Hematopoietic multipotent progenitor cell treated with erythropoietin and hydrocortisone succinate and interleukin-3 and kit ligand, for 15 days (in vitro differentiated cells): ENCODE data around the gene CFAP61.

Source experiments
- DNase-seq: peaks from one replicate; pipeline ENCODE4 v3.0.0-alpha.2; 2015; ENCODE audit warnings: low spot score

The CFAP61 gene

DNA sequence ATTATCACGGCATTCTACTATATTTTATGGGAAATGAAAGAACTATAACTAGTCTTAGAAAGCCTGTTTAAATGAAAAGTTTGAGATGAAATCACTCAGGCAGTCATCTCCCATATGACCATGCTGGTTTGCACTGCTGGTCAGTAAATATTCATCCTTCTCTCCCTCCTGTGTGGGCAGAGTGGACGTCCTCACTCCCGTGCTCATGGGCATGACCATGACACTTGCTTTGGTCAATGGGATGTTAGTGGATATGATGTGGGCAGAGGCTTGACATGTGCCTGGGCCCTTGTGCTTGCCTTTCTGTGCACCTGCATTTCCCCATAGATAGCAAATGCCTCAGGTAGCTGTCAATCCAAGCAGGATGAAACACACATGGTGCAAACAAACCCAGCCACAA is 222.5 kb downstream of the CFAP61 start:
- DNase-seq = no peak

DNA sequence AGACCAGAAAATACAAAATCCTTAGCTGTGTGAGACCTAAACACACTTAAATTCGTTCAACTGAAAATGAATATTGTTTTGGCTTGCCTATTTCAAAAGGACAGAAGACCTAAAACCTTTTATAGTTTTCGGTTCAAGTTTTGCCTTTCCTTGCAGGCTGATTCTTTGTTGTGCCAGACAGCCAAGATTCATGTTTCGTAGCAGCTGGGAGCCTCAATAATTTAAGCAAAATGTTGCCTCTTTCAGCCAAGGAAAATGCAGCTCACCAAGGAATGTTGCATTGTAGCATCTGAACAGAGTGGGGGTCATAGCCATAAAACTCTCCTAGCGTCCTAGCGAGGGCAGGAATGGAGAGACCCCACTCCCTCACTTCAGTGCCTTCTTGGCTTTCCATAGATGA is 223.3 kb downstream of the CFAP61 start:
- DNase-seq = no peak

DNA sequence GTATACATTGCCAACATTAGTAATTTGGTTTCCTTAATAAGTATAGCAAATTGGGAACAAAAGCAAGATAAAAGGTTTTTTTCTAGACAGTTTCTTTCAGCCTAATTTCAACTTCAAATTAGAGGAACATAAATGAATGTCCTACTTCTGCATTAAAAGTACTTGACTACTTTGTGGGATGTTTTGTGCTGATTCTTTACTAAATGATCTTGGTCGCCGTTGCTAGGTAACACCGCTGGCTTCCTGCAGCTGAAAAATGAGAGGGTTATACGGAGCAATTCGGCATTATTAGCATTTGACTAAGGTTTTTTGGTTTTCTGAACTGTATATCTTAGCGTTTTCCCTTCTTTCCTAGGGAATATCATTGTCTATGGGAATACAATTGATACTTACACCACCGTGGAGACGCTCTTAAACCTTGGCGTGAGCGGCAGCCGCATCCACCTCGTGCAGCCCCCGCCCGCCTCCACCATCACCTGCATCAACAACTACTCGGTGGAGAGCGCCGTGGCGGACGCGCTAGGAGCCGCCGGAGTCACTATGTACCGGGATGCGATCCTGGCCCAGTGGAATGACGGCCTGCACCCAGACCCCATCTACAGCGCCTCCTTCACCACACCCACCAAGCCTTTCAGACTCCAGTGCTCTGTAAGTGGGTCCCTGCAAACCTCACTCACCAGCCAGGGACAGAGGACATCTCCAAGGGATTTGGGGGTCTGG is 224.6 kb downstream of the CFAP61 start:
- DNase-seq = no peak

DNA sequence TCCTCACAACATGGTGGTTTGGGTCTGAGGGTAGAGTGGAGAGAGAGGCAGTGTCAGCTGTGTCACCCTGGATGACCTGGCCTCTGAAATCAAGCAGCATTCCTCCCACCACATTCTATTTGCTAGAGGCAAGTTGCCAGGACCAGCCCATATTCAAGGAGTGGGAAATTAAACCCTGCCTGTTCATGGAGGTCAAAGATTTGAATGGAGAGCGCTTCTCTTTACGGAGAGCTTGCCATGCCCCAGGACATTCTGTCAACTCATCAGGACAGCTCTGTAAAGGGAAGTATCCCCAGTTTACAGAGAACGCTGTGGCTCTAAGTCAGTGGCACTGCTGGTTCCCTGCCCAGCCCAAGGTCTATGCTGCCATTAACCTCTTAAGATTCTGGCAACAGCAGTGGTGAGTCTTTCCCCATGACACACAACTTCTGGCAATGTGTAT is 225.6 kb downstream of the CFAP61 start:
- no peak for DNase-seq

DNA sequence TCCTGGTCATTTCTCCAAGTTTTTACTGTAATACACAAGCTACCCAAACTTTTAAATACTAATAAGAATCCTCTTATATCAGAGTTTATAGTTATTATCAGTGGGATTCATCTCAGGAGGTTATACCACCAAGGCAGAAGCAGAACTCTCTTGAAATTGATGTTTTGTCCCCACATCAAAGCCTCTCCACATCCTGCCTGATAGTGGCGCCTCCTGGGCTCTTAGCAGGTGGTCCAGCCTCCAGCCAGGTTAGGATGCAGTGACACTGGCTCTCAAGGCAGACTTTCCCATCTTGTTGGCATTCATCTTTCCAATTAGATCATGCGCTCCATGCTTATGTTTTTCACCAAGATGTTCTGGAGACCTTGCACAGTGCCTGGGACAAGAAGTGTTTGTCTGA is 233.7 kb downstream of the CFAP61 start:
- no peak for DNase-seq

DNA sequence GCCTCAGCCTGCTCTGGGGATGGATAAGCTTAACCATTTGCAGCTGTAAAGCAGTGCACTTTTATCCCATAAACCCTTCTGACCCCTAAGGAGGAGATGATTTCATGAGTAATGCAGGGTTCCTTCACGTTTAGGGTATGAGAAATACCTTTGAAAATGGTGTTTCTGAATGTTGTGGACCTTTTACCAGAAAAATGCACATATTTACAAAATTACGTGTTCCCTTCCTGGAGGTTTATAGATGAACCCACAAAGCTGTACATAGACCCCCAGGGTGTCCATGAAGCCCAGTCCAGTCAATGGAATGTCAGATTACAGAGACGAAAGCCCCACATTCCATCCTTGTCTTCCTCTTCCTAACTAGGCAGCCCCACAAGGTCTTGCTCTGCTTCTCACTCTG is 237.0 kb downstream of the CFAP61 start:
- no peak for DNase-seq

DNA sequence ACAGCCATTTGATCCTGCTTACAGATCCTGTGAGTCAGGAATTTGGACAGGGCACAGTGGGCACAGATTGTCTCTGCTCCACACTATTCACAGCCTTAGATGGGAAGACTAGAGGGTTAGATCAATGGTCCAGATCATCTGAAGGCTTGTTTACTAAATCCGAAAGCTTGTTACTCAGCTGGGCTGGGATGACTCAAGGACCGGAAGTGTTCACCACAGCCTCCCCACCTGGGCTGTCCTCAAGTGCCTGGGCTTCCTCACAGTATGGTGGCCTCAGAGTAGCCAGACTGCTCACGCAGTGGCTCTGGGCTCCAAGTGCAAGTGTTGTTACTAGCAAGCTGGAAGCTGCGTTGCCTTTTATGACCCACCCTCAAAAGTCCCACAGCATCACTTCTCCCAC is 240.1 kb downstream of the CFAP61 start:
- no peak for DNase-seq

DNA sequence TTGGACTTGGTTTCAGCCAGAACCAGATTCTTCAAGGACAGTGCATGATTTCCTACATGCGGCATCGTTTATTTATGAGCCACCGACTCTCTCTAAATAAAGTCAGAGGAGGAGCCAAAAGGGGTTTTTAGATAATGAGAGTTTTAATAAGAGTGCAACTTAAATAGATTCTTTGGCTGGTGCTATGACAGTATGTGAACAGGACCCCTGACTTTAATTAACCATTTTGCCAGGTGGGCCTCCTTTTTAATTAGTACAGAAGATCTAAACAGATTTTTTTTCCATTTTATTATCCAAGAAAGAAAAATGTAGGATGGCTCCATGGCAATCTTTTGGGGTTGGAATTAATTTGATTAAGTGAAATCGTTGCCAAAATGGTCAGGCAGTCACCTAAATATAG is 240.8 kb downstream of the CFAP61 start:
- DNase-seq = no peak

DNA sequence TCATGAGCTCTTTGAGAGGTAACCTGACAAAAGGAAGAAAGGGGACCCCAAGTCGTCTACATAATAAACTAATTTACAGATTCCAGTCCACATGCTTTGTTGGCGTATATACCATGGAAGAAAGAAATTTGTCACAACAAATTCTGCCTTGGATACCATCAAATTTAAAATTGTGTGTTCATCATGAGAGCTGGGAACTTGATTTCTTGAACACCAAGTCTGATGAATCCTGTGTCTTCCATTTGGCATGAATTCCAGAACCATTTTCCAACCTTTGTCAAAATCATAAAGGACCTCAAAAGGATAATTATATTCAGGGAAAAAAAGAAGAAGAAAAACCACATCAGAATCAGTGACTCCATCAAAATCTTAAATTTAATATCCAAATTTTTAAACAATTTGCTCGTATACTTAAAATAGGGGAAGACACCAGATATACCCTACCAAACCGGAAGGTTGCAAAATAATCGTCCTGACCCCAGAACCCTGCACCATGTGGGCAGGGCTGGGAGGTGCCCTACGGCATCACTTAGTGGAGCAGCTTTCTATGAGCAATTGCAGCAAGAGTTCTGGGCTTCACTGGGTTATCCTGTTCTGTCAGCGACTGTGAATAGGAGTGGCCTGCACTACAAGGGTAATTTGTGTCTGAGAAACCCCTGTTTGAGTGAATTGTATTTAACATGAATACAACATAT is 241.5 kb downstream of the CFAP61 start:
- DNase-seq = no peak

DNA sequence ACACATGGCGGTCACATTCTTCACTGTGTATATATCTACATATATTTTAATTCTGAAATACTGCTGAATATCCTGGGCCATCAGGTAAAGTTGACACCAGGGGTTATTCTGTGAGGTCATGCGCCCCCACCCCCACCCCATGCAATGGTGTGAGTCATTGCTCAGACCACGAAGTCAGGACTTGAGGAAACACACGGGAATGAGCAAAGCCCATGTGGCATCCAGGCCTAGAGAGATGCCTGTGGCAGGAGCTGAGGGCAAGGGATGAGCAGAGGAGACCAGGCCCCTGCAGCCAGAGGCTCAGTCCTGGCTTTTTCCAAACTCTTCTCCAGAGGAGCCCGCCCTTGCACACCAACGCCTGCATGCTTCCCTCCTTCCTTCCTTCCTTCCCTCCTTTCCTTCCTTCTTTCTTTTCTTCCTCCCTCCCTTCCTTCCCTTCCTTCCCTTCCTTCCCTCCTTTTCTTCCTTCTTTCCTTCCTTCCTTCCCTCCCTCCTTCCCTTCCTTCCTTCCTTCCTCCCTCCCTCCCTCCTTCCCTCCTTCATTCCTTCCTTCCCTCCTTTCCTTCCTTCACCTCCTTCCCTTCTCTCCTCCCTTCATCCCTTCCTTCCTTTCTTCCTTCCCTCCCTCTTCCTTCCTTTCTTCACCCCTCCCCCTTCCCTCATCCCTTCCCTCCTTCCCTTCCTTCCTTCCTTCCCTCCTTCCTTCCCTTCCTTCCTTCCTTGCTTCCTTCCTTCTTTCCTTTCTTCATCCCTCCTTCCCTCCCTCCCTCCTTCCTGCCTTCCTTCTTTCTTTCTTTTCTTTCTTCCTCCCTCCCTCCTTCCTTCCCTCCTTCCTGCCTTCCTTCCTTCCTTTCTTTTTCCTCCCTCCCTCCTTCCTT is 243.5 kb downstream of the CFAP61 start:
- no peak for DNase-seq

DNA sequence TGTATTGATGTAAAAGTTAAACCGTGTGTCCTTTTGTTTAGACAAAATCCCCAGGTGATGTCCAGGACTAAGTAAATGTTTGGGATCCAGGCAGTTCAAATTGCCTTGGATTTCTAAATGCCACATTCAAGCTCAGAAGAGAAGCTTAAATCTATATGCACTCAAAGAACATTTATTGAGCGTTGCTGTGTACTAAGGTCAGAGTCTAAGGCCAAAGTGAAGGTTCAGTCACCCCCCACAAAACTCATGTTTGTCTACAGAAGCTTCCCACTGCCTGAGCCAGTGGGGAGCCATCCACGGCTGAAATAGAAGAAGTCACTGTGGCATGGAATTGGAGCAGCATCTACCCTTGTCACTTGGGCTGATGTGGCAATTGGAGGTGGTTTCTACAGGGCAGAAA is 244.8 kb downstream of the CFAP61 start:
- no peak for DNase-seq

DNA sequence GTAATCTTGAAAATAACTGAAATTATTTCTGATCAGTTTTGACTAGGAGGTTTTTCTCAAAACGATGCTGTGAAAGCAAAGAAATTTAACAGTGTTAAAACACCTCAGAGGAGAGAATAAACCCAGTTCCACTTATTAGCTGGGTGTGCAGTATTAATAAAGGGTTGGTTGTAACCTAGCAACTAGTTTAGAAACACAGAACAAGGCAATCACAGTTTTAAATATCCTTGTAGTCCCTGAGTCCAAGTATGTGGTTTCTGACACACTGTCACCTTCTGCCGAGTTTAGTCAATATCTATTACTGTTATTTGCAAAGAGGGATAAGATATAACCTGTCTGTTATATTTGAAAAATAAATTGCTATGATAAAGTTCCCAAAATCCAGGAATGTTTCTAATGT is 245.4 kb downstream of the CFAP61 start:
- no peak for DNase-seq

DNA sequence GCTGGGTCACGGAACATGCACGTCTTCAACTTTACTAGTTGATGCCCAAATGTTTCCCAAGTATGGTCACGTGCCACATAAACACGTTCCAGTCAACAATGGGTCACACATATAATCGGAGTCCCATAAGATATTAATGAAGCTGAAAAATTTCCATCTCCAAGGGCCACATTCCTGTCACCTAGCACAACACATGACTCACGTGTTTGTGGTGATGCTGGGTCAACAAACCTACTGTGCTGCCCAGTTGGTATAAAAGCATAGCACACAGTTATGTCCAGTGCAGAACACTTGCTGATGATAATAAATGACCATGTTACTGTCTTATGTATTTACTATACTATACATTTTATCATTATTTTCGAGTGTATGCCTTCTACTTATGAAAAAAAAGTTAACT is 247.6 kb downstream of the CFAP61 start:
- no peak for DNase-seq

DNA sequence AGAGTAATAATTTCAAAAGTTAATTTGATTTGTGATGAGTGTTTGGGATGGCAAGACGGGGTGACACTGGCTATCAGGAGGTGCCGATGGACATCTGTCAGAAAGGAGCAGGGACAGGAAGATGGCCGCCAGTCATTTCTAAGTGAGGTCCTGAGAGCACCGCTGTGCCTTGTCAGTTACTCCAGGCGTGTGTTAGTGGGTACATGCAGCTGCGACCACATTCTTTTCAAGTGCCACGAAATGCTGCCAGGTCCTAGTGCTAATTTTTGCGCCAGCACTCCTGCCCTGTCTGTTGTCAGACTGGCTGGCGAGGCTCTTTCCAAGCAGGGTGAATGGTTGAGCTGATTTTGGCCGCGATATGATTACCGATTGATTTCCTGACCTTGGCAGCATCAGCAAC is 251.0 kb downstream of the CFAP61 start:
- no peak for DNase-seq

DNA sequence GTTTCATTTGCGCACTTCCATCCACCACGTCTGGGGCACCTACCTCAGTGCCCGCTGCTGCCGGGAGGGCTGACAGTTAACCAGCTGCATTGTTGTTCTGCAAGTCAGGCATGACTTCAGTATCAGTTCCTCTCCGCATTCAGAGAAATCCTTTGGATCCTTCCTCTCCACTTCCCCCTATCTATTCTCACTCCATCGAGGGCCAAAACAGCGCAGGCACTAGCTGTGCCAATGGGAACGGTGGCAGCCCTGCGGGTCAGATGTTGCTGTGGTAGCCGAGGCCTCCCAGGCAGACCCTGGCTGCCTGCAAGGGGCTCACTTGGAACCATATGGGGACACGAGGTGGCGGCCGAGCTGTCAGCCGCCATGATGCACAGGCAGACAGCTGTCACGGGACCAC is 251.4 kb downstream of the CFAP61 start:
- DNase-seq = no peak

DNA sequence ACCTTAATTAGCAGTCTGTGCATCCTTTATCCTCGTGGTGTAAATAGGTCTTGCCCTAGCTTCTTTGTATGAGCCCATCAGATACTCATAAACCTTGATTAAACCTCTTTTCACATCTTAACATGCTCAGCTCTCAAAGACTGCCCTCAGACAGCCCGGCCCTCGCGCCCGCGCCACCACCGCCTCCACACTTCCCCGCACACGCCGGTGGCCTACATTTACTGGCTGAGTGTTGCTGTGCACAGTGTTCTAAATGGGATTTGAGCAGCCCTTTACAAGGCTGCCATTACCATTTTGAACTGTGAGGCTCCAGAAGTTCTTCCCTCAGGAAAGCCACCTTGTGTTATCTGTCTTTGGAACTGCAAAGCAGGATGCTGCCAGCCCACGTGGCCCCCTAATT is 252.6 kb downstream of the CFAP61 start:
- DNase-seq = no peak

DNA sequence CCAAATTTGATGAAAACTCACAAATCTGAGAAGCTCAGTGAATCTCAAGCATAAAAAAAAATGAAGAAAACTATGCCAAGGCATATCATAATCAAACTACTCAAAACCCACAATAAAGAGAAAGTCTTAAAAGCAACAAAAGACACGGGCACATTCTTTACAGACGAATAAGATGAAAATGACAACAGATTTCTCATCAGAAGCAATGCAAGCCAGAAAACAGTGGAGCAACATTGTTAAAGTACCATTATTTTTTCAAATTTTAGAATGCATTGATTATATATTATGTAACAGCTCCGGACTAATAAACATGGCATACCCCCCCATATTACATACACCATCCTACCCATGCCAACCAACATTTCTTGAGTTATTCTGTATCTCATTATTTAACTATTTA is 260.2 kb downstream of the CFAP61 start:
- no peak for DNase-seq

DNA sequence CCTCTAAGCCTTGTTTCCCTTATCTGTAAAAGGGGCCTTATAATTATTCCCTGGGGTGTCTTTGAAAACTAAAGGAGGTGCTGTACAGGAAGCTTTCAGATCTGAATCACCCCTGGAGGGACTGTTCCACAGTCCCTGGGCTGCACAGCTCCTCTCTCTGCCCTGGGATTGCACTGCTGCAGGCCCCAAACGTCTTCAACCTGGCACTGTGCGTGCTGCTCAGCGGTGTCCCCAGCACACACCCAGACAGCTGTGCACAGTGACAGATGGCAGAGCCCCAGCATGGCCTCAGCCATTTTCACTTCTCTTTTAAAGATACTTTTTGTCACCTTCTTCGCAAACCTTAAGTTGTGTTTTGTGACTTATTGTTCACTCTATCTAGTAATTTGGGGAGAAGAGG is 264.9 kb downstream of the CFAP61 start:
- no peak for DNase-seq

DNA sequence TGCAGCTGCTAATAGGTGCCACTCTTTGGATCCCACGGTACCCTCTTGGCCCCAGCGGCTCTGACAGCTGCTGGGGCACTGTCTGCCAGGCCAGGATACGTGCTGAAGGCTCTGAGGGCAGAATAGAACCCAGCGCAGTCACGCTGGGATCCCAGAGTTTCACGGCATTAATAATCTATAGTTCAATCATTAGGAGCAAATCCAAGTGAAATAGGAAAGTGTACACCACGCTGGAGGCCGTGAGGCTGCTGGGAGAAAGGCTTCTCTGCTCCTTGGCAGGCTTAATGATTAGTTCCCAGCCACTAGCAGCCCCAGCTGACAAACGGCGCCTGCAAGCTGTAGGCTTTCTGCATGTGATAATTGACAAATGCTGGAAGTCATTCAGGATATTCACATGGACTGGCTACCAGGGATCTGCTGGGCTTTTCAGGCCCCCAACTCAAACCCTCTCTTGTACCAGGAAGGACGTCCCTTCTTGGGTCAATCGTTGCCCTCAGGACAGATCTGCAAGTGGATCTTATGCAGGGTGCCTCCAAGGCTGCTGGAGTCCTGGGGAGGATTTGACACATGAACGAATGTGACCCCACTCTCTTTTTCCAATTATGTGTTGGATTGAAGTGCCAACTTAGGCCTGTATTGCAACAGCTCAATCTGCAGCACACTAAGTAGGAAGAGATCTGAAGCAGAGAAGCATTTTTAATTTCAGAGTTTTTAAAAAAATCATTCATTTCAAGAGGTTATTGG is 265.5 kb downstream of the CFAP61 start:
- no peak for DNase-seq

DNA sequence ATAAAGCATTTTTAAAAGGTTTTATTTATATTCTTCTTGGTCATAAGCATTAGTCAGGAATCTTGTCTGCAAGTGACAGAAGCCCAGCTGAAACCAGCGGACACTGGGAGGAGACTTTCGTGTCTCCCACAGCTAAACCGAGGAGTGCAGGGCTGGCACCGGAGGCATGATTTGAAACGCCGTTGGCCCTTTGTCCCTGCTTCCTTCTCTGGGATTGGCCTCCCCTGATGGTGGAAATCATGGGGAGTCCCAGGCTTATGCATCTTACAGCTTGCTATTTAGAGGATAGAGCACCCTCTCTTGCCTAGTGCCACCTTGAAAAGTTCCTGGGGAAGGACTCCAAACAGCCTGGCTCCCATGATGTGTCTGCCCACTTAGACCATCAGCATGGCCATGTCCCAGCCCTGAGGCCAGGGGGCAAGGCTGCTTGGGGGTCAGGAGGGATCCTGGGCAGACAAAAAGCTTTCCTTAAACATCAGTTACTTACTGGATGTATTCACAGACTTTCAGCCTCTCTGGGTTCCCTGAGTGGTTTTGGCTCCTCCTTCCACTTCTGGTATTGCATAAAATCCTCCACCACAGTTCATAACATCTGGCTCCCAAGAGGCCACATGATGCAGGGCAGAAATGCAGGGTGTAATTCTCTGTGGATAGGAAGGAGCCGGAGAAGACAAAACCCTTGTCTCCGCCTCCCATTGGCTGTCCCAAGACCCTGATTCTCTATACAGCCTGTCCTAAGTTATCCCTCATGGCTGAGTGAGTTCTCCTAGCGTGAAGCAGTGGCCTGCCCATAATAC is 266.2 kb downstream of the CFAP61 start:
- DNase-seq = no peak

DNA sequence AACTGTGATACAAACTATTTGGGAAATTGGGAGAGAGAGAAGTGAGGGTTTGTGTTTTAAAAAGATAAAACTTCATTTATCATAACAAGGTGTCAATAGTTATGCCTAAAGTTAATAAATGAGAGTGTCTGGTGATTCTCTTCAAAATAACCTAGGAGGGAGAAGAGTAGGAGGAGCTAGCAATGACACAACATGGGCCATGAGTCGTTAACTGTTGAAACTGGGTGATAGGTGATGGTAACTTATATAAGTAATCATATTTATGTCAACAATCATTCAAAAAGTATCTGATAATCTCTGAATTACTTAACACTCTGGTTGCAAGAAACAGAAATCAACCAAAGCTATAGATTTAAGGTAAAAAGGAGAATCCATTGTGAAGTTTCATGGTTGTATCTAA is 268.8 kb downstream of the CFAP61 start:
- DNase-seq = no peak
